AG20443 (cell line): ENCODE measurements around the gene TBC1D22A.

Experiments used
- DNase-seq: peaks from one replicate; pipeline ENCODE4 v3.0.0; 2012; ENCODE audit warnings: low spot score, mixed read lengths

TBC1D22A gene

DNA sequence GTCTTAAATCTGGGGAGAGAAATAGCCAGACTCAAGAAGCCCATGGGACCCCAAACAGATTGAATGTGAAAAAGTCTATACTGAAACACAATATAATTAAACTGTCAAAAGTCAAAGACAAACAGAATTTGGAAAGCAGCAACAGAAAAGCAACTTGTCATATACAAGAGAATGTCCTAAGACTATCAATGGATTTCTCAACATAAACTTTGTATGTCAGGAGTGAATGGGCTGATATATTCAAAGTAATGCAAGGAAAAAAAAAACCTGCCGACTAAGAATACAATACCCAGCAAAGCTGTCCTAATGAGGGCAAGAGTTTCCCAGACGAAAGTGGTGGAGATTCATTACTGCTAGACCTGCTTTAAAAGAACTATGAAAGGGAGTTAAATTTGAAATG is 73.2 kb downstream of the TBC1D22A start:
- no peak for DNase-seq

GRCh38 chr22:46841522-46841921 is 79.1 kb downstream of the TBC1D22A start:
- no peak for DNase-seq

GRCh38 chr22:46842606-46843005 is 80.2 kb downstream of the TBC1D22A start:
- no peak for DNase-seq

DNA sequence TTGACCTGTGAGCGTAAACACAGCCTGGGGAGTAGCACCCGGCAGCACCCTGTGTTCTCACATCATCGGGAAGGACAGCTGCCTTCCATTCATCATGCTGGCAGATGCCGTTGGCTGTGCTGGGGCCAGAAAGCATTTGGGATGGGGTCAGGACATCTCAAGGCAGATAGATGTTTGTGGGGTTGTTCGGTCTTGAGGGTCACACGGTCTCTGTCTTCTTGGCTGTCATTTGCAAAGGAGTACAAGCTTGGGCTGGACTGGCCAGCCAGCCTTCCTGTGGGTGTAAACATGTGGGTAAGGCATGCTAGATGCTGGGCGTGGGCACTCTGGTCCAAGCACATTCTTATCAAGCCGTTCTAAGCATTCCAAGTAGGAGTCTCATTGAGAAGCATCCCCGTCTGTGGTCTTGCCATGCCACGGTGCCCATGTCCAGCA is 81.4 kb downstream of the TBC1D22A start:
- DNase-seq: peak; percentile 74

GRCh38 chr22:46844606-46845210 is 82.3 kb downstream of the TBC1D22A start:
- no peak for DNase-seq

GRCh38 chr22:46845296-46846149 is 83.1 kb downstream of the TBC1D22A start:
- peak; percentile 71 for DNase-seq

- DNase-seq: no peak
These were observed 83.8 kb downstream of the TBC1D22A start for GRCh38 chr22:46846150-46846831.

DNA sequence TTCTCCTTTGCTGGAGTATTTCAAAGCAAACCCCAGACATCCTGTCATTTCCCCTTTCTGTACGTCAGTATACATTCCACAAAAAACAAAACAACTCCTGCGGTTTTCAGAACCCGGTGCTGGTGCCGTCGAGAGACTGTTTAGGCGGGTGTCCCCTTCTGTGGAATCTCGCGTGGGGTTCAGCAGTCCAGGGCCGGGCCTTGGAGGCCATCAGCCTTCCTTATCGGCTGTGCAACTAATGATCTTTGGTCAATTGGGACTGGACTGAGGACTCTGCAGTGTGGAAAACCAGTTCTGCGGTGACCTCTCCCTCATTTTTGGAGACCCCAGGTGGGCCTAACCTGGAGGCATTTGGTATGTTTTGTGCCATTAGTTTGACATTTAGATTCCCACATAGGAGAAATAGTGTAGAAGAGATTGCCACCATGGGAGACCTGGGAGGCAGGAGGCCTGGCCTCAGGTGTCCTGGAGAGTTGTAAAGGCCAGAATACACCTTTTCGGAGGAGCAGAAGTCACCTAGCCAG is 84.4 kb downstream of the TBC1D22A start:
- no peak for DNase-seq

DNA sequence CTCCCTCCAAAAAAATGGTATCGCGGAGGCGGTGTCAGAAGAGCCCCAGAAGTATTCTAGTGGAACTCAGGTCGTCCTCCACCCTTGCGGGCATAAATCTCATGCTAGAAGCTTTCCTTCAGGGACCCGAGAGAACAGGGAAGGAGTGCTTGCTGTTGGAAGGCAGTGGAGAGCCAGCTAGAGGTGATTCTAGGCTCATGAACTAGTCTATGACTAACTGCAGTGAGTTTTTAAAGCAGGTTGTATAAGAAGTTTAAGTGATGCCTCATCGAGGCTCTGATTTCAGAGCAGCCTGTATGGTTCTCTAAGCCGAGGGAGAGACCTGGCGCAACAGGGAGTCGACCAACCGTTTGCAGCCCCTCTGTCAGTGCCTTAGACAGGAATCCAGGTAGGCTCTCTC is 85.7 kb downstream of the TBC1D22A start:
- DNase-seq: no peak

DNA sequence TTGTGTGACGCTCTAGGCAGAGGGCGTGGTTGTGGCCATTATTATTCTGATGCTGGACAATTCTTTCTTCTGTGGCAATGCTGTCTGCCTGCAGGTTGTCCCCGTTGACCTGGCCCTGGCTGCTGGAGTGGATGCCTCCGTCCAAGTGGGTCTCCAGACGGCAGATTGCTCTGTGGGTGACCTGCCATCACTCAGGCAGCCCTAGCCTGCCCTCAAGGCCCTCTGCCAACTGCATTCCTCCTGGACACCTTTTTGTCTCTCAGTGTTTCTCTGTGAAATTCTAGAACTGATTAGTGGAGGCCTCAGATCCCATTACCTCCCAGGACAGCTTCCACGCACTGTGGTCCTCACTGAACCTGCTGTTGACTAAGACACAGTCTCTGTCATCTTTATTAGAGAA is 86.7 kb downstream of the TBC1D22A start:
- no peak for DNase-seq

GRCh38 chr22:46849951-46850350 is 87.5 kb downstream of the TBC1D22A start:
- no peak for DNase-seq

GRCh38 chr22:46851311-46851710 is 88.9 kb downstream of the TBC1D22A start:
- no peak for DNase-seq

GRCh38 chr22:46851941-46852340 is 89.5 kb downstream of the TBC1D22A start:
- no peak for DNase-seq

DNA sequence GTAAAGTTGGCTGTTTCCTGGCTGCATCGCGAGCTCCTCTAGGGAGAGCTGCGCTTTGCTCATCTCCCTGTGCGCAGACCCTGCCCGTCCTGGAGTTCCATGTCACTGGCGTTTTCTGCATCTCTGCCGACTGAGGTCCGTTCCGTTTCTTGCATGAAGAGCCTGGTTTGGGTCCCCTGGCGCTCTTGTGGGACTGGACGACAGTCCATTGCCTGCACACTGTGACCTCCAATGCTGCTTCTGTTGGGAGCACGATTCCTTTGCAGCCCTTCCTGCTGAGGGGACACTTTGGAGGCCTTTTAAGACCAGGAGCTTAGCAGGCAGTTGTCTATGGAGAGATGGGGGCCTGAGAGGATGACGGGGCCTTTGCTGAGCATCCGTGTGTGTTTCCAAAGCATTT is 90.3 kb downstream of the TBC1D22A start:
- no peak for DNase-seq

DNA sequence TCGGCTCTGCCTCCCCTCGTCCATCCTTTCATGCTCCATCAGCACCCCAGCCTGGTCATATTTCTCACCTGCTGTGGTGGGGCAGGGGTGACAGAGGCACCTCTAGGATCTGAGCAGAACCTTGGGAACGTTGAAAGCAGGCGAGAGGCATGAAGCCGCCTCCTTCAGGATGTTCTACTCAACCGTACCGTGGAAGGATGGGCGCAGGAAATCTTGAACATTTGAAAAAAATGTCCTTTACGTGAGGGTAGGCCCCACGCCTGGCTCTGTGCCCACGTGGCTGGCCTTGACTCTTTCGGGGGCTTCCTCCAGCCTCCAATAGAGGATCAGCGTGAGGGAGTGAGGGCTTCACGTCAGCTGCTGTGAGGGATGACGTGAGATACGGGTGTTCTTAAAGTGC is 90.7 kb downstream of the TBC1D22A start:
- no peak for DNase-seq

GRCh38 chr22:46854125-46854870 is 91.8 kb downstream of the TBC1D22A start:
- no peak for DNase-seq

- DNase-seq: no peak
These were observed 93.2 kb downstream of the TBC1D22A start for GRCh38 chr22:46855681-46856080.

DNA sequence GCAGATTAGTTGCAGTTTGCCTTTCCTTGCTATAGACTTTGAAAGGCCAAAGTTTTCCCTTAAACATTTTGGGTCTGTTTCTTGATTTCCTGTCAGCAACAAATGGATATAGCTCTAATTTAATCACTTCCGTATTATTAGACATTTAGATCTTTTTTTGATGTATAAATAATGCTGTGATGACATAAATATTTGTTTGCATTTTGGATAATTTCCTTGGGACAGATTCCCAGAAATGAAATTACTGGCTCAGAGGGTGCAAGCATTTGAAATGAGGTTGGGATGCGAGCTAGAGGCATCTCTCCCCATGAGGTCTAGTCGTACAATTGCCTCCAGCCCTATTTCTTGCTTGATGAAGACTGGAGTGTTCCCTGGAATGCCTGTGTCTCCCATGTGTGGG is 94.2 kb downstream of the TBC1D22A start:
- no peak for DNase-seq

DNA sequence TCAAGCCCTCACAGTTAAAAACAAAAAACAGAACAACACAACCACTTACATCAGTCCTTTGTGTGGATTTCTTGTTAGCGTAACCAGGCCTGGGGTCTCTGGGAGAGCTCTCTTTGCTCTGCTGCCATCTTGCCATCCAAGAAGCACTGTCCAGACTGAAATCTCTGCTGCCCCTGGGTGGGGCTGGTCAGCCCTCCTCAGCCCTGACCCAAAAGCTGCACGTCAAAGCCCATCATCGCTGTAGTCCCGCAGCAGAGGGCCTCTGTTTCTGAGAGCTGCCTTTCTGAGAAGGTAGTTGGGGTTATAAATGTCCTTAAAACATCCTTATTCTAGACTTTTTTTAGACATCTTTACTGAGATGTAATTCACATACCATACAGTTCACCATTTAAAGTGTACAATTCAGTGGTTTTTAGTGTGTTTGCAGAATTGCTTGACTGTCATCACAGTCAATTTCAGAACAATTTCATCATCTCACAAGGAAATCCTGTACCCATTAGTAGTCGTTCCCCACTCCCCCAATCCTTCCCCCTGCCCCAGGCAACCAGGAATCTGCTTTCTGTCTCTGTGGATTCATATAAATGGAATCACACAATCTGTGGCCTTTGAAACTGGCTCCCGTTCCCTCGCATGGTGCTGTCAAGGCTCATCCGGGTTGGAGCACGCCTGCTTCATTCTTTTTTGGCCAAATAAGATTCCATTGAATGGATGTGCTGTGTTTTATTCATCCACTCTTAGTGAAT is 94.9 kb downstream of the TBC1D22A start:
- no peak for DNase-seq

DNA sequence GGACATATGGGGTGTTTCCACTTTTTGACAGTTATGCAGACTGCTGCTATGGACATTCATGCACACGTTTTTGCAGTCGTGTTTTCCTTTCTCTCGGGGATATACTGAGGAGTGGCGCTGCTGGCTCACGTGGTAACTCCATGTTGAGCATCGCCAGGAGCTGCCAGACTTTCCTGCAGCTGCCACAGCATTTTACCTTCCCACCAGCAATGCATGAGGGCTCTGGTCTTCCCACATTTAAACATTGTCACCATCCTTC is 95.4 kb downstream of the TBC1D22A start:
- no peak for DNase-seq

DNA sequence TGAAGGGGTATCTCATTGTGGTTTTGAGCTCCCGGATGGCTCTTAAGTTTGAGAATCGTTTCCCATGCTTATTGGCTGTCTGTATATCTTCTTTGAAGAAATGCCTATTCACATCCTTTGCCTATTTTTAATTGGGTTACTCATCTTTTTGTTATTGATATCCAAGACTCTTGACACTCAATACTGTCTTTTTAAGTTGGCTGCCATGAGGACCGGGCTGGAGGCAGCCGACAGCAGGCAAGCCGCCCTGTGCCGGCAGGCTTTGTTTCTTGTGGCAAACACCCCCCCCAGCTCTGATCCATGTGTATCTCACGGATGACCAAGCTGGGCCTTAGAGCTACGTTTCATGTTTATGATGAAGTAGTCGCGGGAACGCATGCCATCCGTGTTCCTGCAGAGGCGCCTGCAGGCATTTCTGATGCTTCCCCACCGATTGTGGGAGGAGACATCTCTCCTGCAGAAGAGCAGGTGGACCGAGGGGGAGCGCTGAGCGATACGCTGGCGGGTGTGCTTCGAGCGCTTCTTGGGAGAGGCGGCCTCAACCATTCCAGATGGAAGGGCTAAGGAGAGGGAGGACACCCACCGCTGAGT is 95.8 kb downstream of the TBC1D22A start:
- no peak for DNase-seq
